Mammary epithelial cell (primary cell): ENCODE results near the gene PIP5K1C.

ENCODE experiments used
- EZH2 ChIP-seq: IDR thresholded peaks from 2 replicates; pipeline ENCODE4 v1.6.1; 2012; ENCODE audit warnings: low read length, inconsistent platforms, borderline replicate concordance
- TF ChIP-seq, protein P1 (sequence below), 2 donors: IDR thresholded peaks in 1 of 2; conservative IDR thresholded peaks in 1 of 2; 2 replicates each; pipeline ENCODE4 v1.5.1; 2011 to 2012; ENCODE audit warnings: inconsistent platforms in 2 of 2, low read length in 2 of 2, mild to moderate bottlenecking in 2 of 2, control low read depth in 1 of 2, low read depth in 1 of 2; ENCODE audit not compliant: insufficient read depth in 1 of 2; ENCODE audit errors: extremely low read depth in 1 of 2

- TF ChIP-seq, protein P1, sequence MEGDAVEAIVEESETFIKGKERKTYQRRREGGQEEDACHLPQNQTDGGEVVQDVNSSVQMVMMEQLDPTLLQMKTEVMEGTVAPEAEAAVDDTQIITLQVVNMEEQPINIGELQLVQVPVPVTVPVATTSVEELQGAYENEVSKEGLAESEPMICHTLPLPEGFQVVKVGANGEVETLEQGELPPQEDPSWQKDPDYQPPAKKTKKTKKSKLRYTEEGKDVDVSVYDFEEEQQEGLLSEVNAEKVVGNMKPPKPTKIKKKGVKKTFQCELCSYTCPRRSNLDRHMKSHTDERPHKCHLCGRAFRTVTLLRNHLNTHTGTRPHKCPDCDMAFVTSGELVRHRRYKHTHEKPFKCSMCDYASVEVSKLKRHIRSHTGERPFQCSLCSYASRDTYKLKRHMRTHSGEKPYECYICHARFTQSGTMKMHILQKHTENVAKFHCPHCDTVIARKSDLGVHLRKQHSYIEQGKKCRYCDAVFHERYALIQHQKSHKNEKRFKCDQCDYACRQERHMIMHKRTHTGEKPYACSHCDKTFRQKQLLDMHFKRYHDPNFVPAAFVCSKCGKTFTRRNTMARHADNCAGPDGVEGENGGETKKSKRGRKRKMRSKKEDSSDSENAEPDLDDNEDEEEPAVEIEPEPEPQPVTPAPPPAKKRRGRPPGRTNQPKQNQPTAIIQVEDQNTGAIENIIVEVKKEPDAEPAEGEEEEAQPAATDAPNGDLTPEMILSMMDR (conservative IDR thresholded peaks at IDR 0.05 in 1 of 2, IDR thresholded peaks at IDR 0.05 in 1 of 2; ENCODE audit: extremely low read depth in 1 of 2, insufficient read depth in 1 of 2, low read depth in 1 of 2, low read length in 2 of 2), result no peak
- TF ChIP-seq EZH2, result no peak
These were observed 36.4 kb downstream of the PIP5K1C start for GRCh38 chr19:3663838-3664237.
